Activated CD8-positive, alpha-beta T cell treated with anti-CD3 and anti-CD28 coated beads for 36 hours (primary cell): ENCODE results near the gene NRDE2. TPM values are rescaled to one million over a fixed set of nuclear protein-coding genes. Genes with fewer than 3 reads are reported as not detected.

Source experiments
- ATAC-seq: fragments of 200-7000 bp; cut with Tn5 transposase; one replicate; pipeline ENCODE4 v1.10.0; 2021; ENCODE audit warnings: mild to moderate bottlenecking, moderate library complexity
- CTCF ChIA-PET: fragments of 350-600 bp; sonication (Branson Sonifier 250); formaldehyde crosslinking; loops from one replicate; lab custom pipeline; 2021; ENCODE audit warnings: antibody characterized with exemption; lab: Charles Lee
- POLR2A ChIA-PET: fragments of 350-600 bp; sonication (Branson Sonifier 250); formaldehyde crosslinking; loops from one replicate; lab custom pipeline; 2021; ENCODE audit warnings: antibody characterized with exemption; lab: Charles Lee
- DNase-seq: peaks from one replicate; pipeline ENCODE4 v3.0.0-alpha.2; 2020
- H3K27ac Mint-ChIP-seq: one replicate; pipeline ENCODE4 v1.8.0; 2021; ENCODE audit warnings: mild to moderate bottlenecking, mixed read lengths
- H3K27me3 Mint-ChIP-seq: one replicate; pipeline ENCODE4 v1.8.0; 2021; ENCODE audit warnings: mixed read lengths
- H3K36me3 Mint-ChIP-seq: one replicate; pipeline ENCODE4 v1.8.0; 2021; ENCODE audit warnings: low read depth, mixed read lengths
- H3K4me1 Mint-ChIP-seq: one replicate; pipeline ENCODE4 v1.8.0; 2021; ENCODE audit warnings: low read depth, mixed read lengths
- H3K4me3 Mint-ChIP-seq: one replicate; pipeline ENCODE4 v1.8.0; 2021; ENCODE audit warnings: mild to moderate bottlenecking, moderate library complexity, mixed read lengths
- H3K9me3 Mint-ChIP-seq: one replicate; pipeline ENCODE4 v1.8.0; 2021; ENCODE audit warnings: mixed read lengths
- intact Hi-C: fragments of 100-400 bp; cut with micrococcal nuclease; formaldehyde crosslinking; loops from one replicate; pipeline ENCODE4 v1.10.0; 2022
- total RNA-seq, 2 experiments: library from RNA; stranded (reverse); gene quantifications; one replicate each; pipeline ENCODE4 v1.2.3, GENCODE V29; 2021
- TF ChIP-seq, protein P1 (sequence below): fragments of 200-600 bp; IDR thresholded peaks from one replicate; pipeline ENCODE4 v1.8.0; 2022; ENCODE audit warnings: antibody characterized with exemption, mild to moderate bottlenecking

The NRDE2 gene
- total RNA-seq, 2 experiments from 2014 or later, result 19.2 to 21.0 TPM

DNA sequence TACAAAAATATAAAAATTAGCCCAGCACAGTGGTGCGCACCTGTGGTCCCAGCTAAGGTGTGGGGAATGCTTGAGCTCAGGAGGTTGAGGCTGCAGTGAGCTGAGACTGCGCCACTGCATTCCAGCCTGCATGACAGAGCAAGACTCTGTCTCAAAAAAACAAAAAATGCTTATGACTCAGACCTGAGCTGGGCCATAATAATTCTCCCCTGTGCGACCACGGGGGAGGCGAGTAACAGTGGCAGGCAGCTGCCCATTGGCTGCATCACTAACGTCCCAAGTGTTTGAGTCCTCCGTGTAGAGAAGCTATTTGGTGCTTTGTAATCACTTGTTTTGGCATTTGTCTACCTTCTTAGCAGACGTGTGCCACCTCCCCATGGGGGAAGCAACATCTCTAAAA is 50.5 kb downstream of the NRDE2 start:
- no peak for ATAC-seq
- TF ChIP-seq, protein P1, sequence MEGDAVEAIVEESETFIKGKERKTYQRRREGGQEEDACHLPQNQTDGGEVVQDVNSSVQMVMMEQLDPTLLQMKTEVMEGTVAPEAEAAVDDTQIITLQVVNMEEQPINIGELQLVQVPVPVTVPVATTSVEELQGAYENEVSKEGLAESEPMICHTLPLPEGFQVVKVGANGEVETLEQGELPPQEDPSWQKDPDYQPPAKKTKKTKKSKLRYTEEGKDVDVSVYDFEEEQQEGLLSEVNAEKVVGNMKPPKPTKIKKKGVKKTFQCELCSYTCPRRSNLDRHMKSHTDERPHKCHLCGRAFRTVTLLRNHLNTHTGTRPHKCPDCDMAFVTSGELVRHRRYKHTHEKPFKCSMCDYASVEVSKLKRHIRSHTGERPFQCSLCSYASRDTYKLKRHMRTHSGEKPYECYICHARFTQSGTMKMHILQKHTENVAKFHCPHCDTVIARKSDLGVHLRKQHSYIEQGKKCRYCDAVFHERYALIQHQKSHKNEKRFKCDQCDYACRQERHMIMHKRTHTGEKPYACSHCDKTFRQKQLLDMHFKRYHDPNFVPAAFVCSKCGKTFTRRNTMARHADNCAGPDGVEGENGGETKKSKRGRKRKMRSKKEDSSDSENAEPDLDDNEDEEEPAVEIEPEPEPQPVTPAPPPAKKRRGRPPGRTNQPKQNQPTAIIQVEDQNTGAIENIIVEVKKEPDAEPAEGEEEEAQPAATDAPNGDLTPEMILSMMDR, result no peak

DNA sequence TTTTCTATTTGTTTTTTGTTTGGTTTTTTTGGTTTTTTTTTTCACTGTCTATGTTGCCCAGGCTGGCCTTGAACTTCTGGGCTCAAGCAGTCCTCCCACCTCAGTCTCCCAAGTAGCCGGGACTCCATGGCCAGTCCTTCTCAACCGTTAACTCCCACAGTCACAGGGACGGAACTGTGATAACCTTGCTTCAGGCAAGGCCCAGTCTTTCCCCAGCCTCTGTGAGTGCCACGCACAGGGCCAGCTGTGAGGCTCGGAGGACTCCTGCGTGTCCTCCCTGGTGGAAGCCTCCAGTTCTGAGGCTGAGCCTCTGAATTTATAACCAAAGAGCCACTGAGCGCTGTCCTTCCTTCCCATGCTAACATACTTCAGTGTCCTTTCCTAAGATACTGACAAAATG is 51.6 kb downstream of the NRDE2 start:
- intact Hi-C loops, result no loop called here
- Mint-ChIP-seq H3K9me3 (no peaks in the 10 kb centered on the region), H3K4me3 (no peak overlapping the region), H3K36me3 (peaks cover 22% of the 10 kb centered on the region), H3K27ac (no peak overlapping the region), H3K4me1 (peaks cover 9% of the 10 kb centered on the region), H3K27me3 (no peaks in the 10 kb centered on the region)
- no peak for ATAC-seq
- TF ChIP-seq, protein P1, result no peak
- no peak for DNase-seq
- ChIA-PET POLR2A (no interaction called here), CTCF (no interaction called here)

More for the DNA sequence above, 50.5 kb downstream of the NRDE2 start:
- H3K27ac Mint-ChIP-seq, result no peak overlapping the region
- intact Hi-C loops, result no loop called here
- DNase-seq, result no peak
- H3K36me3 Mint-ChIP-seq, result peaks cover 21% of the 10 kb centered on the region
- H3K4me1 Mint-ChIP-seq, result no peaks in the 10 kb centered on the region
- no peaks in the 10 kb centered on the region for H3K9me3 Mint-ChIP-seq
- ChIA-PET CTCF (no interaction called here), POLR2A (interaction anchor here (0.8 to 1.3 kb wide), 3 partner anchors 15 to 103 kb away, joined by 3 to 5 read pairs (median 4); partner anchors contain the start of gene NRDE2)
- no peaks in the 10 kb centered on the region for H3K27me3 Mint-ChIP-seq
- no peak overlapping the region for H3K4me3 Mint-ChIP-seq

DNA sequence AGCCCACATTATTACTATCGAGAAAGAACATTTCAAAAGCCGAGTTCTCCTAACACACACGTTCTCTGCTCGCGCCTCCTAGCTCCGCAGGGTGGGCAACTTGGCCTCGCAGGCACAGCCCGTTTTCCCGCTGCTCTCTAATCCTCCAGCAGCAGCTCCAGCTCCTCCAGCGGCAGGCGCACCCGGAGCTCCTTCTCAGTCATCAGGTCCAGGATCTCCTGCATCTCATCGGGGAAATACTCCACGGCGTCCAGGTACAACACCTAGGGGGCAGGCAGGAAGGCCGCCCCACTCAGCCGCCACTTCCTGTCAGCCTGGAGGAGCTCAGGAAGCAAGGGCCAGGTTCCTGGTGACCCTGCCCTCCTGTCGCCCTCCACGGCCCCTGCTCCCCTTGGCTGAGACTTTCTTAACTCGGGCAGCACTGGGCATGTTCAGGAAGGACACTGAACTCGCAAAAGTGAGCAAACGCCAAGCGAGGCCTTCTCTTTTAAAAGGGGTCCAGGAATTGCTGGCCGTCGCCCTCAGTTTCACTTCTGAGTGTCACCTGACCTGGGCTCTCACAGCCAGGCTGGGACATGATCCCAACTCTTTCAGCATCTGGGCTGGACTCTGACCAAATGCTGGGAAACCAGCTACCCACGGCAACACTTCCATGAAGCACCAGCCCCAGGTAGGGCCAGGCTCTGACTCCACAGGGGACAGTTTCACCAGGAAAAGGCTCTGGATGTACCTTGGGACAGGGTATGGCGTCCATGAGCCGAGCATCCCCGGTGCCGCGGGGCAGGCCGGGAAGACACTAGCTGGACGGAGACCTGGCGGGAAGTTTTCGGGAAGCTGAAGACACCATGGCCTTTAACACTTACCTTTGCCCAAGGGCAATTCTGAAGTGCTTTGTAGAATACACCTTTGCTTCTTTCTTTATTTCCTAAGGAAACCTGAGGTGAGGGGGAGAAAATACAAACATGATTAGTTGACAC is 53.3 kb downstream of the NRDE2 start:
- ChIA-PET POLR2A (interaction anchor here (0.6 to 1.4 kb wide), 2 partner anchors 11 to 25 kb away, joined by 3 to 4 read pairs; no protein-coding TSS in a partner anchor), CTCF (no interaction called here)
- ATAC-seq, result no peak
- no peak overlapping the region for H3K27ac Mint-ChIP-seq
- no peaks in the 10 kb centered on the region for H3K27me3 Mint-ChIP-seq
- peaks cover 13% of the 10 kb centered on the region for H3K4me1 Mint-ChIP-seq
- peaks cover 29% of the 10 kb centered on the region for H3K36me3 Mint-ChIP-seq
- no peak overlapping the region for H3K4me3 Mint-ChIP-seq
- DNase-seq, result no peak
- intact Hi-C loops, result no loop called here
- TF ChIP-seq, protein P1, result no peak
- no peaks in the 10 kb centered on the region for H3K9me3 Mint-ChIP-seq

DNA sequence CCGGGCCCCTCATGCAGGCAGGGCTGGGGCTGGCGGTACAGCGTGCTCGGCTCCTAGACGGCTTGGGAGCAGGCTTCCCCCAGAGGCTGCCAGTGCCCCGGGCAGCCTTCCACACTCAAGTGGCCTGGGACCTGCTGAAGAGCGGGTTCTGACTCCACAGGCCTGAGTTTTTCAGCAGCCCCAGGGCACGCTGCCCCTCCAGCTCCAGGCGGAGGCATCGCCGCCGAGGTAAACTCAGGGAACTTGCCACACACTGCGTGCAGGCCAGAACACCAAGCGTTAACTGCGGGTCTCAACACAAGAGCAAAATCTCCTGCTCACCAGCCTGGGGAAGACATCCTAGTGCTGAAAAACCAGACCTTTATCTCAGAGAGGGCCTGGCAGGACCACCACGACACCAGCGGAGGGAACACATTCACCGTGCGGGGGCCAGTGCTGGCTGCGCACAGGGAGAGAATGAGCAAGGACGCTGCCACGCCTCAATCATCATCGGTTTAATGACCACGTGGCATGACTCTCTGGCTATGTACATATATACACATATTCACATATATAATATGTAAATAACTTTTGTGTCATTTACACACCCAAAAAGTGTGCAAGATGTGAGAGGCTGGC is 54.1 kb downstream of the NRDE2 start:
- Mint-ChIP-seq H3K27ac (no peak overlapping the region), H3K4me1 (peaks cover 13% of the 10 kb centered on the region), H3K27me3 (no peaks in the 10 kb centered on the region), H3K9me3 (no peaks in the 10 kb centered on the region), H3K36me3 (peaks cover 29% of the 10 kb centered on the region), H3K4me3 (no peak overlapping the region)
- ChIA-PET POLR2A (interaction anchor here (0.6 to 1.4 kb wide), 2 partner anchors 10 to 26 kb away, joined by 3 to 4 read pairs; no protein-coding TSS in a partner anchor), CTCF (no interaction called here)
- intact Hi-C loops, result no loop called here
- ATAC-seq, result no peak
- TF ChIP-seq, protein P1, result no peak
- no peak for DNase-seq
